Suprapubic skin (tissue), 4 donors: ENCODE data around the gene ENDOU.

ENCODE experiments used
- EP300 ChIP-seq: sonication (generic); formaldehyde crosslinking; IDR thresholded peaks from one replicate; pipeline ENCODE4 v1.6.1; 2017; ENCODE audit warnings: antibody characterized with exemption
- POLR2A ChIP-seq, 2 donors: fragments of 450-650 bp; IDR thresholded peaks; one replicate each; pipeline ENCODE4 v1.6.1; 2017; ENCODE audit warnings: antibody characterized with exemption in 2 of 2, mild to moderate bottlenecking in 2 of 2, moderate library complexity in 2 of 2
- POLR2AphosphoS5 ChIP-seq, 3 donors: sonication (generic); formaldehyde crosslinking; IDR thresholded peaks; one replicate each; pipeline ENCODE4 v1.6.1; 2017; ENCODE audit warnings: antibody characterized with exemption in 3 of 3
- TF ChIP-seq, protein P1 (sequence below), 2 donors: fragments of 200-600 bp in 1 of 2; fragments of 450-650 bp in 1 of 2; sonication (generic) in 1 of 2; IDR thresholded peaks; one replicate each; pipeline ENCODE4 v1.5.1; 2016 to 2019; ENCODE audit warnings: antibody characterized with exemption in 2 of 2, mild to moderate bottlenecking in 1 of 2, moderate library complexity in 1 of 2

DNA sequence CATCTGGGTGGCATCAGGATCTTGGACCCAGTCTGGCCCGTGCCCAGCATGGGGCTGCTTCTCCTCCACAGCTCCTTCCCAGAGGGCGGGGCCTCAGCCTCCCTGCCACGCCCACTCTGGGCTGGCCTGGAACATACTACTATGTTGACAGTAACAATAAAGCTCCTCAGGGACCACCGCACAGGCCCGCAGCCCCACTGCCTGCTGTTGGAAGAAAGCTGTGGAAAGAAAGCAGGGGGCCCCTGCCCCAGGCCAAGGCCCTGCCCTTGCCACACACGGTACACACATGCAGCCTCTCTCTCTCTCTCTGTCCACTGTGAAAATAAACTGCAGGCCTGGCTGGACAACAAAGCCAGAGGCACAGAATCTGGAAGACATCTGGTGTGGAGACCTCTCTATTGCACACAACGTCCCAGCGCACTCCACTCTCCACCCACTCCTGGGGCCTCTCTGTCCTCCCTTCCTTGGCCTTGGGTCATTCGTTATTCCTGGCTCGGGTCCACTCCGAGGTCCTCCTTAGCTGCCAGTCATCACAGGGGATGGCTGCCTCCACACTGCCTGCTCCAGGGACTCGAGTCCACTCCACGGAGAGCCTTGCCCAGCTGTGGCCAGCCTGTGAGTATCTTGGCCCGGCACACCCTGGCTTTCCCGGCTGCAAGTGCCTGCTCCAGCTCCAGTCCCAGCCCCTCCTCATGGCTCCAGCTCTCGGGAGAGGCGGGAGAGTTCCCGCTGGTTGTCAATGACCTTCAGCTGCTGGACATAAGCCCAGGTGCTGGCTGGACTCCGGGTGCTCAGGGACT, 11.8 kb upstream of the ENDOU start:
- TF ChIP-seq POLR2A (IDR thresholded peaks at IDR 0.05): no peak
- TF ChIP-seq EP300: no peak
- TF ChIP-seq, protein P1, sequence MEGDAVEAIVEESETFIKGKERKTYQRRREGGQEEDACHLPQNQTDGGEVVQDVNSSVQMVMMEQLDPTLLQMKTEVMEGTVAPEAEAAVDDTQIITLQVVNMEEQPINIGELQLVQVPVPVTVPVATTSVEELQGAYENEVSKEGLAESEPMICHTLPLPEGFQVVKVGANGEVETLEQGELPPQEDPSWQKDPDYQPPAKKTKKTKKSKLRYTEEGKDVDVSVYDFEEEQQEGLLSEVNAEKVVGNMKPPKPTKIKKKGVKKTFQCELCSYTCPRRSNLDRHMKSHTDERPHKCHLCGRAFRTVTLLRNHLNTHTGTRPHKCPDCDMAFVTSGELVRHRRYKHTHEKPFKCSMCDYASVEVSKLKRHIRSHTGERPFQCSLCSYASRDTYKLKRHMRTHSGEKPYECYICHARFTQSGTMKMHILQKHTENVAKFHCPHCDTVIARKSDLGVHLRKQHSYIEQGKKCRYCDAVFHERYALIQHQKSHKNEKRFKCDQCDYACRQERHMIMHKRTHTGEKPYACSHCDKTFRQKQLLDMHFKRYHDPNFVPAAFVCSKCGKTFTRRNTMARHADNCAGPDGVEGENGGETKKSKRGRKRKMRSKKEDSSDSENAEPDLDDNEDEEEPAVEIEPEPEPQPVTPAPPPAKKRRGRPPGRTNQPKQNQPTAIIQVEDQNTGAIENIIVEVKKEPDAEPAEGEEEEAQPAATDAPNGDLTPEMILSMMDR (IDR thresholded peaks at IDR 0.05): no peak
- TF ChIP-seq POLR2AphosphoS5 (IDR thresholded peaks at IDR 0.05): peak in 2 of 3 donors; percentile 39 to 57
